ENCODE measurements around the gene EXOC3L1. TPM values are rescaled to one million over a fixed set of nuclear protein-coding genes. Genes with fewer than 3 reads are reported as not detected.
A peak's percentile ranks its signal among the peaks of the same experiment; 100 is the strongest.

The EXOC3L1 gene
- total and polyA plus RNA-seq, 2 of the 13 experiments (the other 11 are each of a cell fraction or from before 2014, with no cell fraction given): 0.12 TPM; not detected in 1

DNA sequence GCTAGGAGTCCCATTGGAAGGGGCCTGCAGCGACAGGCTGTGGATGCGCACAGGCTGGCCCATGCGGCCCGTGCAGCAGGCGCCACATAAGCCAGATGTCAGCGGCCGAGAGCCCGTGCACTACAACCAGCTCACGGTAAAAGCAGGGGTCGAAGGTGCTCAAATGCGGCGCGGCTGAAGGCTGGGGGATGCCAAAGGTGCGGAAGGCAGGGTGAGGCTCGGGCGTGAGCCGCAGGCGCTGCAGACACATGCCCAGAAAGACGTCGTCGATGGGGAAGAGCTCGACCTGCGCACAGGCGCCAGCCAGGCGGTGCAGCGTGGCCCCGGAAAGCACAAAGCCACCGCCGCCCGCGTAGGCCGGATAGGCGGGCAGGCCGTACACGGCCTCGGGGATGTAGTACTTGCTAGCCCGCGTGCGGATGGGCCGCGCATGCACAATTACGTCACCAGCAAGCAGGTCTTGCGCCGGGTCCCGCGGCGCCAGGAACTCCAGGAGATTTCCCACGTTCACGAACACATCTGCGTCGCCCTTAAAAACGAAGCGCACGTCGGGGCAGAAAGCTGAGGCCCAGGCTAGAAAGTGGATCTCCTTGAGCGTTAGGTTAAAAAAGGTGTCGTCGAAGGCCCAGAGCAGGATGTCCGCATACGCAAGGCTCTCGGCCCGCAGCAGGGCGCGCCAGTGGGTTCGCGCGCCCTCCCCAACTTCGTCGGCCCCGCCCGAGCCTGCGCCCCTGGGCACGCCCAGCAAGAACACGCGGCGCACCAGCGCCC lies 40.5 kb downstream of the EXOC3L1 start (continued):
- TF ChIP-seq, protein P1, sequence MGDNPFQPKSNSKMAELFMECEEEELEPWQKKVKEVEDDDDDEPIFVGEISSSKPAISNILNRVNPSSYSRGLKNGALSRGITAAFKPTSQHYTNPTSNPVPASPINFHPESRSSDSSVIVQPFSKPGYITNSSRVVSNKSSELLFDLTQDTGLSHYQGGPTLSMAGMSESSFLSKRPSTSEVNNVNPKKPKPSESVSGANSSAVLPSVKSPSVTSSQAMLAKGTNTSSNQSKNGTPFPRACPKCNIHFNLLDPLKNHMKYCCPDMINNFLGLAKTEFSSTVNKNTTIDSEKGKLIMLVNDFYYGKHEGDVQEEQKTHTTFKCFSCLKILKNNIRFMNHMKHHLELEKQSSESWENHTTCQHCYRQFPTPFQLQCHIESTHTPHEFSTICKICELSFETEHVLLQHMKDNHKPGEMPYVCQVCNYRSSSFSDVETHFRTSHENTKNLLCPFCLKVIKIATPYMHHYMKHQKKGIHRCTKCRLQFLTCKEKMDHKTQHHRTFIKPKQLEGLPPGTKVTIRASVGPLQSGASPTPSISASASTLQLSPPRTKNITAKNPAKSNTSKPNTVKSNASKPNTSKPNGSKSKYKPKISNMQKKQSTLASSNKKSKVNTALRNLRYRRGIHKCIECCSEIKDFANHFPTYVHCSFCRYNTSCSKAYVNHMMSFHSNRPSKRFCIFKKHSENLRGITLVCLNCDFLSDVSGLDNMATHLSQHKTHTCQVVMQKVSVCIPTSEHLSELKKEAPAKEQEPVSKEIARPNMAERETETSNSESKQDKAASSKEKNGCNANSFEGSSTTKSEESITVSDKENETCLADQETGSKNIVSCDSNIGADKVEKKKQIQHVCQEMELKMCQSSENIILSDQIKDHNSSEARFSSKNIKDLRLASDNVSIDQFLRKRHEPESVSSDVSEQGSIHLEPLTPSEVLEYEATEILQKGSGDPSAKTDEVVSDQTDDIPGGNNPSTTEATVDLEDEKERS (CRISPR knock-in tag; IDR thresholded peaks at IDR 0.05): 0 out of 2 replicates have a peak, but pooled peaks have one; percentile 57
- TF ChIP-seq ZNF883 (CRISPR knock-in tag; IDR thresholded peaks at IDR 0.05; ENCODE audit: not compliant biosample characterization): peak; percentile 37
- TF ChIP-seq EP300 (IDR thresholded peaks at IDR 0.05; ENCODE audit: low read depth in 2 of 2, low read length in 2 of 2): no peak
- no peak for TF ChIP-seq EP300 (CRISPR knock-in tag; IDR thresholded peaks at IDR 0.05; ENCODE audit: borderline replicate concordance)
- no peak for TF ChIP-seq ZNF335 (CRISPR knock-in tag; IDR thresholded peaks at IDR 0.05)
- TF ChIP-seq, protein P2, sequence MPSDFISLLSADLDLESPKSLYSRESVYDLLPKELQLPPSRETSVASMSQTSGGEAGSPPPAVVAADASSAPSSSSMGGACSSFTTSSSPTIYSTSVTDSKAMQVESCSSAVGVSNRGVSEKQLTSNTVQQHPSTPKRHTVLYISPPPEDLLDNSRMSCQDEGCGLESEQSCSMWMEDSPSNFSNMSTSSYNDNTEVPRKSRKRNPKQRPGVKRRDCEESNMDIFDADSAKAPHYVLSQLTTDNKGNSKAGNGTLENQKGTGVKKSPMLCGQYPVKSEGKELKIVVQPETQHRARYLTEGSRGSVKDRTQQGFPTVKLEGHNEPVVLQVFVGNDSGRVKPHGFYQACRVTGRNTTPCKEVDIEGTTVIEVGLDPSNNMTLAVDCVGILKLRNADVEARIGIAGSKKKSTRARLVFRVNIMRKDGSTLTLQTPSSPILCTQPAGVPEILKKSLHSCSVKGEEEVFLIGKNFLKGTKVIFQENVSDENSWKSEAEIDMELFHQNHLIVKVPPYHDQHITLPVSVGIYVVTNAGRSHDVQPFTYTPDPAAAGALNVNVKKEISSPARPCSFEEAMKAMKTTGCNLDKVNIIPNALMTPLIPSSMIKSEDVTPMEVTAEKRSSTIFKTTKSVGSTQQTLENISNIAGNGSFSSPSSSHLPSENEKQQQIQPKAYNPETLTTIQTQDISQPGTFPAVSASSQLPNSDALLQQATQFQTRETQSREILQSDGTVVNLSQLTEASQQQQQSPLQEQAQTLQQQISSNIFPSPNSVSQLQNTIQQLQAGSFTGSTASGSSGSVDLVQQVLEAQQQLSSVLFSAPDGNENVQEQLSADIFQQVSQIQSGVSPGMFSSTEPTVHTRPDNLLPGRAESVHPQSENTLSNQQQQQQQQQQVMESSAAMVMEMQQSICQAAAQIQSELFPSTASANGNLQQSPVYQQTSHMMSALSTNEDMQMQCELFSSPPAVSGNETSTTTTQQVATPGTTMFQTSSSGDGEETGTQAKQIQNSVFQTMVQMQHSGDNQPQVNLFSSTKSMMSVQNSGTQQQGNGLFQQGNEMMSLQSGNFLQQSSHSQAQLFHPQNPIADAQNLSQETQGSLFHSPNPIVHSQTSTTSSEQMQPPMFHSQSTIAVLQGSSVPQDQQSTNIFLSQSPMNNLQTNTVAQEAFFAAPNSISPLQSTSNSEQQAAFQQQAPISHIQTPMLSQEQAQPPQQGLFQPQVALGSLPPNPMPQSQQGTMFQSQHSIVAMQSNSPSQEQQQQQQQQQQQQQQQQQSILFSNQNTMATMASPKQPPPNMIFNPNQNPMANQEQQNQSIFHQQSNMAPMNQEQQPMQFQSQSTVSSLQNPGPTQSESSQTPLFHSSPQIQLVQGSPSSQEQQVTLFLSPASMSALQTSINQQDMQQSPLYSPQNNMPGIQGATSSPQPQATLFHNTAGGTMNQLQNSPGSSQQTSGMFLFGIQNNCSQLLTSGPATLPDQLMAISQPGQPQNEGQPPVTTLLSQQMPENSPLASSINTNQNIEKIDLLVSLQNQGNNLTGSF (CRISPR knock-in tag; IDR thresholded peaks at IDR 0.05): no peak
- TF ChIP-seq CENPX (CRISPR knock-in tag; IDR thresholded peaks at IDR 0.05): no peak
- TF ChIP-seq, protein P3, sequence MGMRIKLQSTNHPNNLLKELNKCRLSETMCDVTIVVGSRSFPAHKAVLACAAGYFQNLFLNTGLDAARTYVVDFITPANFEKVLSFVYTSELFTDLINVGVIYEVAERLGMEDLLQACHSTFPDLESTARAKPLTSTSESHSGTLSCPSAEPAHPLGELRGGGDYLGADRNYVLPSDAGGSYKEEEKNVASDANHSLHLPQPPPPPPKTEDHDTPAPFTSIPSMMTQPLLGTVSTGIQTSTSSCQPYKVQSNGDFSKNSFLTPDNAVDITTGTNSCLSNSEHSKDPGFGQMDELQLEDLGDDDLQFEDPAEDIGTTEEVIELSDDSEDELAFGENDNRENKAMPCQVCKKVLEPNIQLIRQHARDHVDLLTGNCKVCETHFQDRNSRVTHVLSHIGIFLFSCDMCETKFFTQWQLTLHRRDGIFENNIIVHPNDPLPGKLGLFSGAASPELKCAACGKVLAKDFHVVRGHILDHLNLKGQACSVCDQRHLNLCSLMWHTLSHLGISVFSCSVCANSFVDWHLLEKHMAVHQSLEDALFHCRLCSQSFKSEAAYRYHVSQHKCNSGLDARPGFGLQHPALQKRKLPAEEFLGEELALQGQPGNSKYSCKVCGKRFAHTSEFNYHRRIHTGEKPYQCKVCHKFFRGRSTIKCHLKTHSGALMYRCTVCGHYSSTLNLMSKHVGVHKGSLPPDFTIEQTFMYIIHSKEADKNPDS (CRISPR knock-in tag; IDR thresholded peaks at IDR 0.05): no peak
- TF ChIP-seq, protein P4, sequence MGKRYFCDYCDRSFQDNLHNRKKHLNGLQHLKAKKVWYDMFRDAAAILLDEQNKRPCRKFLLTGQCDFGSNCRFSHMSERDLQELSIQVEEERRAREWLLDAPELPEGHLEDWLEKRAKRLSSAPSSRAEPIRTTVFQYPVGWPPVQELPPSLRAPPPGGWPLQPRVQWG (CRISPR knock-in tag; IDR thresholded peaks at IDR 0.05; ENCODE audit: borderline replicate concordance, low read depth): no peak
- peak; percentile 14; the same call in 1 of the 2 replicates for TF ChIP-seq ZFY (CRISPR knock-in tag; IDR thresholded peaks at IDR 0.05)
- no peak for TF ChIP-seq ELF3 (CRISPR knock-in tag; IDR thresholded peaks at IDR 0.05)
- no peak for TF ChIP-seq RFX3 (CRISPR knock-in tag; IDR thresholded peaks at IDR 0.05)
- no peak for TF ChIP-seq KLF11 (CRISPR knock-in tag; IDR thresholded peaks at IDR 0.05)
- TF ChIP-seq PAX8 (CRISPR knock-in tag; IDR thresholded peaks at IDR 0.05; ENCODE audit: borderline replicate concordance): no peak
- peak; percentile 26; the same call in 1 of the 2 replicates for TF ChIP-seq SP2 (CRISPR knock-in tag; IDR thresholded peaks at IDR 0.05)
- 0 out of 2 replicates have a peak, but pooled peaks have one; percentile 17 for TF ChIP-seq TEAD2 (CRISPR knock-in tag; IDR thresholded peaks at IDR 0.05)
- TF ChIP-seq NCOA5 (CRISPR knock-in tag; IDR thresholded peaks at IDR 0.05): 0 out of 2 replicates have a peak, but pooled peaks have one; percentile 63
- TF ChIP-seq ZSCAN25 (CRISPR knock-in tag; IDR thresholded peaks at IDR 0.05): no peak
- no peak for TF ChIP-seq IKZF4 (CRISPR knock-in tag; IDR thresholded peaks at IDR 0.05; ENCODE audit: borderline replicate concordance, low read depth, not compliant biosample characterization)

Data from HepG2 (cell line).